Measurements from ENCODE around the gene STK33.
A peak's percentile ranks its signal among the peaks of the same experiment; 100 is the strongest.

The STK33 gene

DNA sequence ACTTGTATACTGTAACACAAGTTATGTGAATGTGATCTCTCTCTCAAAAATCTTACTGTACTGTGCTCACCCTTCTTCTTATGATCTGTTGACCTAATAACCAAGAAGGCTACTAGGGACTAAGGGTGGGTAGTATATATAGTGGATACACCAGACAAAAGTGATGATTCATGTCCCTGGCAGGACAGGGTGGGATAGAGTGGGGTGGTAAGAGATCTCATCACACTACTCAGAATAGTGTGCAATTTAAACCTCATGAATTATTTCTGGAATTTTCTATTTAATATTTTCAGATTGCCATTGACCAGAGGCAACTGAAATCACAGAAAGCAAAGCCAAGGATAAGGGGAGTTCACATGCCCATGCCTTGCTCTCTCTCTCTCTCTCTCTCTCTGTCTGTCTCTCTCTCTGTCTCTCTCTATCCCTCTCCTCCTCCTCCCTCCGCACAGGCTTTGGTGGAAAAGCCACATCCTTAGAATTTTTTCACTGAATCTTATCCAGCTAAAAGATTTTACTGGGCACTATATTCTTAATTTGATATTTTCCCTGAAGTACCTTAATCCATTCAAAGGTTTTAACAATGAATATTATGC, 12.0 kb upstream of the STK33 start:
- in situ Hi-C loops (cut with HindIII; ENCODE audit: low sequenced_read_pairs) = no loop called here
- TF ChIP-seq, protein P1, sequence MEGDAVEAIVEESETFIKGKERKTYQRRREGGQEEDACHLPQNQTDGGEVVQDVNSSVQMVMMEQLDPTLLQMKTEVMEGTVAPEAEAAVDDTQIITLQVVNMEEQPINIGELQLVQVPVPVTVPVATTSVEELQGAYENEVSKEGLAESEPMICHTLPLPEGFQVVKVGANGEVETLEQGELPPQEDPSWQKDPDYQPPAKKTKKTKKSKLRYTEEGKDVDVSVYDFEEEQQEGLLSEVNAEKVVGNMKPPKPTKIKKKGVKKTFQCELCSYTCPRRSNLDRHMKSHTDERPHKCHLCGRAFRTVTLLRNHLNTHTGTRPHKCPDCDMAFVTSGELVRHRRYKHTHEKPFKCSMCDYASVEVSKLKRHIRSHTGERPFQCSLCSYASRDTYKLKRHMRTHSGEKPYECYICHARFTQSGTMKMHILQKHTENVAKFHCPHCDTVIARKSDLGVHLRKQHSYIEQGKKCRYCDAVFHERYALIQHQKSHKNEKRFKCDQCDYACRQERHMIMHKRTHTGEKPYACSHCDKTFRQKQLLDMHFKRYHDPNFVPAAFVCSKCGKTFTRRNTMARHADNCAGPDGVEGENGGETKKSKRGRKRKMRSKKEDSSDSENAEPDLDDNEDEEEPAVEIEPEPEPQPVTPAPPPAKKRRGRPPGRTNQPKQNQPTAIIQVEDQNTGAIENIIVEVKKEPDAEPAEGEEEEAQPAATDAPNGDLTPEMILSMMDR (IDR thresholded peaks at IDR 0.05; ENCODE audit: low read depth, low read length) = no peak

GRCh38 chr11:8604078-8604723, 10.2 kb upstream of the STK33 start:
- no peak overlapping the region for H3K4me3 ChIP-seq (ENCODE audit: low read depth, low read length)
- DNase-seq (ENCODE audit: low read depth, low spot score) = peak; percentile 100
- in situ Hi-C loops (cut with HindIII; ENCODE audit: low sequenced_read_pairs) = no loop called here
- TF ChIP-seq, protein P1 (IDR thresholded peaks at IDR 0.05; ENCODE audit: low read depth, low read length) = peak; percentile 85

More for the DNA sequence above, 12.0 kb upstream of the STK33 start:
- no peak overlapping the region for H3K4me3 ChIP-seq (ENCODE audit: low read depth, low read length)
- no peak for DNase-seq (ENCODE audit: low read depth, low spot score)

- H3K4me3 ChIP-seq (ENCODE audit: low read depth, low read length) = no peak overlapping the region
- TF ChIP-seq, protein P1 (IDR thresholded peaks at IDR 0.05; ENCODE audit: low read depth, low read length) = no peak
- DNase-seq (ENCODE audit: low read depth, low spot score) = no peak
- in situ Hi-C loops (cut with HindIII; ENCODE audit: low sequenced_read_pairs) = no loop called here
Measured at GRCh38 chr11:8603696-8604077, 9.7 kb upstream of the STK33 start.

- DNase-seq (ENCODE audit: low read depth, low spot score) = no peak
- H3K4me3 ChIP-seq (ENCODE audit: low read depth, low read length) = no peak overlapping the region
- in situ Hi-C loops (cut with HindIII; ENCODE audit: low sequenced_read_pairs) = no loop called here
- TF ChIP-seq, protein P1 (IDR thresholded peaks at IDR 0.05; ENCODE audit: low read depth, low read length) = no peak
Measured at GRCh38 chr11:8601376-8602133, 7.5 kb upstream of the STK33 start.

DNA sequence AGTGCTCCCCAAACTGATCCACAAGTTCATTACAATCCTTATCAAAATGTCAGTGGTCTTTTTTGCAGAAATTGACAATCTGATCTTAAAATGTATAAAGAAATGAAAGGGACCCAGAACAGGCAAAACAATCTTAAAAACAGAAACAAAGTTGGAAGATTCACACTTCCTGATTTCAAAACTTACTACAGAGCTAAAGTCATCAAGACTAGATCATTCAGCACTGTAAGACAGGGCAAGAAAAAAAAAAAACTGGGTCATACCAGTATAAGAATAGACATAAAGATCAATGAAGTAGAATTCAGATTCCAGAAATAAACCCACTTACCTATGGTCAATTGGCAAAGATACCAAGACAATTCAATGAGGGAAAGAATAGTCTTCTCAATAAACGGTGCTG, 4.5 kb upstream of the STK33 start:
- in situ Hi-C loops (cut with HindIII; ENCODE audit: low sequenced_read_pairs) = no loop called here
- H3K4me3 ChIP-seq (ENCODE audit: low read depth, low read length) = no peak overlapping the region
- no peak for DNase-seq (ENCODE audit: low read depth, low spot score)
- TF ChIP-seq, protein P1 (IDR thresholded peaks at IDR 0.05; ENCODE audit: low read depth, low read length) = no peak

DNA sequence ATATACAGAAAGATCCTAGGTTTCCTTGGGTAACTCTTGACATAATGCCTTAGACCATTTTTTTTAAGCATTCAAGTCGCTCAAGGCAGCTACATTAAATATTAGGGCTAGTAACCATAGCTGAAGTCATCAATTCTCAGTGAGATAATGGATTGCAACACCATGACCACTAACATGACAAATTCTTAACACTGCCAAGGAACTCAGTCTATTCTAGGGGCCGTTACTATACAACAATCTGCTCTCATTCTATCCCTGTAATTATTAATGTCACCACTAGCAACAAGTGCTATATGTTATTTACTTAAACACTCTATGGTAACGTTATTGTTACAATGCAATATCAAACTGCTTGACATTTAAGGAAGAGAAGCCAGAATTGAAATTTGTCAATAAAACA, 3.2 kb upstream of the STK33 start:
- TF ChIP-seq, protein P1 (IDR thresholded peaks at IDR 0.05; ENCODE audit: low read depth, low read length) = no peak
- DNase-seq (ENCODE audit: low read depth, low spot score) = peak; percentile 30
- in situ Hi-C loops (cut with HindIII; ENCODE audit: low sequenced_read_pairs) = no loop called here
- H3K4me3 ChIP-seq (ENCODE audit: low read depth, low read length) = no peak overlapping the region

Data from astrocyte of the spinal cord (primary cell).